ENCODE measurements around the gene OR6C4.
"Not testable (repeated sequence)": the region's sequence is repeated elsewhere in the genome, so short reads cannot be mapped to it uniquely, and the experiment has no call there.

Gene OR6C4

GRCh38 chr12:55549302-55549701, at the start of gene OR6C4:
Gene OR6C4 (plus strand): TSS chr12:55549602. CDS start chr12:55551227, 1,625 bp downstream.
- DNase-seq (ENCODE audit: low spot score): no peak

GRCh38 chr12:55499810-55500252, 49.6 kb upstream of the OR6C4 start:
- DNase-seq (ENCODE audit: low spot score): no peak

GRCh38 chr12:55501601-55502000, 47.8 kb upstream of the OR6C4 start:
- no peak for DNase-seq (ENCODE audit: low spot score)

- no peak for DNase-seq (ENCODE audit: low spot score)
Measured at GRCh38 chr12:55515696-55516095, 33.7 kb upstream of the OR6C4 start.

GRCh38 chr12:55516391-55516790, 33.0 kb upstream of the OR6C4 start:
- DNase-seq (ENCODE audit: low spot score): no peak

- DNase-seq (ENCODE audit: low spot score): not testable (repeated sequence)
Measured at GRCh38 chr12:55548235-55548634, 1.2 kb upstream of the OR6C4 start.

GRCh38 chr12:55548756-55549155, 646 bp upstream of the OR6C4 start:
- DNase-seq (ENCODE audit: low spot score): no peak

- DNase-seq (ENCODE audit: low spot score): no peak
Measured at GRCh38 chr12:55554296-55554695, 4.9 kb downstream of the OR6C4 start.

- not testable (repeated sequence) for DNase-seq (ENCODE audit: low spot score)
Measured at GRCh38 chr12:55570060-55570459, 20.7 kb downstream of the OR6C4 start.

GRCh38 chr12:55570689-55571088, 21.3 kb downstream of the OR6C4 start:
- DNase-seq (ENCODE audit: low spot score): not testable (repeated sequence)

GRCh38 chr12:55572168-55572567, 22.8 kb downstream of the OR6C4 start, which contains the start of gene OR2AP1:
Gene OR2AP1 (plus strand): TSS chr12:55572468. CDS start chr12:55574415, 1,947 bp downstream.
- DNase-seq (ENCODE audit: low spot score): no peak

- no peak for DNase-seq (ENCODE audit: low spot score)
Measured at GRCh38 chr12:55582066-55582465, 32.7 kb downstream of the OR6C4 start.

- DNase-seq (ENCODE audit: low spot score): no peak
Measured at GRCh38 chr12:55585817-55586216, 36.4 kb downstream of the OR6C4 start.

GRCh38 chr12:55590152-55590551, 40.8 kb downstream of the OR6C4 start:
- DNase-seq (ENCODE audit: low spot score): not testable (repeated sequence)
